Loucy (cell line): ENCODE data around the gene TIMM10.

Experiments used
- H2AFZ ChIP-seq: fragments of 200-600 bp; sonication (generic); 2 replicates; pipeline ENCODE4 v1.6.0; 2016; ENCODE audit warnings: antibody characterized with exemption, mild to moderate bottlenecking, low read length, moderate library complexity
- H3F3A ChIP-seq: fragments of 200-600 bp; 2 replicates; pipeline ENCODE4 v1.6.0; 2016; ENCODE audit warnings: antibody characterized with exemption, low read depth, mild to moderate bottlenecking
- H3K27me3 ChIP-seq: fragments of 200-600 bp; sonication (generic); 2 replicates; pipeline ENCODE4 v1.6.1; 2014; ENCODE audit warnings: low read length, mild to moderate bottlenecking; ENCODE audit not compliant: insufficient read depth, poor library complexity, severe bottlenecking
- H3K36me3 ChIP-seq: fragments of 200-600 bp; sonication (generic); 2 replicates; pipeline ENCODE4 v1.6.1; 2016; ENCODE audit warnings: low read length; ENCODE audit not compliant: insufficient read depth
- H3K4me1 ChIP-seq: fragments of 200-600 bp; sonication (generic); 2 replicates; pipeline ENCODE4 v1.5.1; 2014; ENCODE audit warnings: low read length, mild to moderate bottlenecking; ENCODE audit not compliant: insufficient read depth, poor library complexity, severe bottlenecking
- H3K4me2 ChIP-seq: fragments of 200-600 bp; sonication (generic); 2 replicates; pipeline ENCODE4 v1.6.0; 2014; ENCODE audit warnings: antibody characterized with exemption, low read length, low read depth, mild to moderate bottlenecking; ENCODE audit not compliant: poor library complexity, severe bottlenecking
- H3K4me3 ChIP-seq: fragments of 200-600 bp; sonication (generic); 2 replicates; pipeline ENCODE4 v1.5.1; 2014; ENCODE audit warnings: low read length, mild to moderate bottlenecking, mixed read lengths; ENCODE audit not compliant: poor library complexity, severe bottlenecking
- H3K79me2 ChIP-seq: fragments of 200-600 bp; sonication (generic); 2 replicates; pipeline ENCODE4 v1.6.1; 2014; ENCODE audit warnings: low read length; ENCODE audit not compliant: insufficient read depth
- H3K9ac ChIP-seq: fragments of 200-600 bp; sonication (generic); 2 replicates; pipeline ENCODE4 v1.6.0; 2014; ENCODE audit warnings: mild to moderate bottlenecking, low read depth, low read length, moderate library complexity; ENCODE audit not compliant: poor library complexity, severe bottlenecking
- H3K9me2 ChIP-seq: fragments of 200-600 bp; sonication (generic); replicated peaks from 2 replicates; pipeline ENCODE4 v1.6.1; 2016; ENCODE audit warnings: low read depth, low read length, mixed read lengths
- H3K9me3 ChIP-seq: fragments of 200-600 bp; sonication (generic); 2 replicates; pipeline ENCODE4 v1.6.1; 2014; ENCODE audit warnings: mild to moderate bottlenecking, antibody characterized with exemption, low read length, low read depth; ENCODE audit not compliant: insufficient read depth
- H4K20me1 ChIP-seq: fragments of 200-600 bp; sonication (generic); 2 replicates; pipeline ENCODE4 v1.6.0; 2014; ENCODE audit warnings: antibody characterized with exemption, low read length, mild to moderate bottlenecking; ENCODE audit not compliant: insufficient read depth, poor library complexity, severe bottlenecking
- CTCF ChIP-seq: fragments of 200-600 bp; sonication (generic); conservative IDR thresholded peaks from 2 replicates; pipeline ENCODE4 v1.5.1; 2014; ENCODE audit warnings: mild to moderate bottlenecking, antibody characterized with exemption, low read length
- EZH2phosphoT487 ChIP-seq: fragments of 200-600 bp; IDR thresholded peaks from 2 replicates; pipeline ENCODE4 v1.6.1; 2018; ENCODE audit warnings: antibody characterized with exemption, mild to moderate bottlenecking, moderate library complexity, borderline replicate concordance

TIMM10 gene

GRCh38 chr11:57551941-57552340, 21.4 kb upstream of the TIMM10 start:
- Histone ChIP-seq H3K4me3 (no peak overlapping the region), H4K20me1 (no peaks in the 10 kb centered on the region), H3K4me2 (no peak overlapping the region), H3K27me3 (no peaks in the 10 kb centered on the region), H3K36me3 (peaks cover 85% of the 10 kb centered on the region), H3K9ac (no peak overlapping the region), H3K79me2 (no peaks in the 10 kb centered on the region), H2AFZ (no peak overlapping the region), H3K9me3 (no peaks in the 10 kb centered on the region), H3K9me2 (no peaks in the 10 kb centered on the region), H3K4me1 (no peaks in the 10 kb centered on the region), H3F3A (no peaks in the 10 kb centered on the region)
- no peak for TF ChIP-seq CTCF
- no peak for TF ChIP-seq EZH2phosphoT487

- no peaks in the 10 kb centered on the region for H3K4me1 ChIP-seq
- H2AFZ ChIP-seq, result no peak overlapping the region
- no peak overlapping the region for H3K4me3 ChIP-seq
- TF ChIP-seq CTCF, result no peak
- H3K79me2 ChIP-seq, result no peaks in the 10 kb centered on the region
- H3K9ac ChIP-seq, result no peak overlapping the region
- H3K36me3 ChIP-seq, result peaks cover 68% of the 10 kb centered on the region
- no peaks in the 10 kb centered on the region for H3K9me2 ChIP-seq
- H4K20me1 ChIP-seq, result no peaks in the 10 kb centered on the region
- no peaks in the 10 kb centered on the region for H3F3A ChIP-seq
- H3K9me3 ChIP-seq, result no peaks in the 10 kb centered on the region
- no peaks in the 10 kb centered on the region for H3K27me3 ChIP-seq
- no peak overlapping the region for H3K4me2 ChIP-seq
Measured at GRCh38 chr11:57549983-57550382, 19.4 kb upstream of the TIMM10 start.

- no peaks in the 10 kb centered on the region for H3K79me2 ChIP-seq
- no peak overlapping the region for H3K4me2 ChIP-seq
- H4K20me1 ChIP-seq, result no peaks in the 10 kb centered on the region
- H2AFZ ChIP-seq, result no peak overlapping the region
- no peak overlapping the region for H3K9ac ChIP-seq
- H3F3A ChIP-seq, result no peaks in the 10 kb centered on the region
- no peaks in the 10 kb centered on the region for H3K9me2 ChIP-seq
- TF ChIP-seq CTCF, result no peak
- TF ChIP-seq EZH2phosphoT487, result no peak
- no peaks in the 10 kb centered on the region for H3K27me3 ChIP-seq
- no peak overlapping the region for H3K4me3 ChIP-seq
- no peaks in the 10 kb centered on the region for H3K4me1 ChIP-seq
- H3K36me3 ChIP-seq, result peaks cover 48% of the 10 kb centered on the region
- no peaks in the 10 kb centered on the region for H3K9me3 ChIP-seq
Measured at GRCh38 chr11:57547854-57548377, 17.4 kb upstream of the TIMM10 start.
